Anterior cingulate cortex (tissue), 58 donors: Measurements from ENCODE around the gene PARD3.
A peak's percentile ranks its signal among the peaks of the same experiment; 100 is the strongest.
"Not testable (repeated sequence)": the region's sequence is repeated elsewhere in the genome, so short reads cannot be mapped to it uniquely, and the experiment has no call there.

Source experiments
- DNase-seq, 58 donors: peaks; one replicate each; lab custom pipeline; 2025; lab: John Stamatoyannopoulos, UW

The PARD3 gene

GRCh38 chr10:34815185-34816084 lies at the start of gene PARD3:
PARD3 (minus strand) TSS chr10:34815296; CDS start chr10:34814995, 301 bp downstream.
- DNase-seq = peak in 39 of 58 donors; percentile 7 to 68 (median 35)

- DNase-seq = peak in 1 of 58 donors; percentile 11
These were observed 49.3 kb upstream of the PARD3 start for GRCh38 chr10:34864149-34865067.

- DNase-seq = no peak
These were observed 47.8 kb upstream of the PARD3 start for GRCh38 chr10:34862892-34863291.

- peak in 4 of 58 donors; percentile 1 to 15 (median 5) for DNase-seq
These were observed 46.4 kb upstream of the PARD3 start for GRCh38 chr10:34861293-34862021.

GRCh38 chr10:34859170-34859569 lies 44.1 kb upstream of the PARD3 start:
- DNase-seq = no peak

- DNase-seq = no peak
These were observed 42.9 kb upstream of the PARD3 start for GRCh38 chr10:34858003-34858402.

- peak in 36 of 58 donors; percentile 1 to 72 (median 17) for DNase-seq
These were observed 39.1 kb upstream of the PARD3 start for GRCh38 chr10:34854147-34854601.

- peak in 10 of 58 donors; percentile 1 to 31 (median 5) for DNase-seq
These were observed 38.3 kb upstream of the PARD3 start for GRCh38 chr10:34853357-34853756.

GRCh38 chr10:34850558-34850957 lies 35.5 kb upstream of the PARD3 start:
- no peak for DNase-seq

GRCh38 chr10:34850036-34850435 lies 34.9 kb upstream of the PARD3 start:
- DNase-seq = no peak

- DNase-seq = no peak
These were observed 30.0 kb upstream of the PARD3 start for GRCh38 chr10:34845070-34845469.

GRCh38 chr10:34844448-34844847 lies 29.4 kb upstream of the PARD3 start:
- no peak for DNase-seq

GRCh38 chr10:34843470-34843869 lies 28.4 kb upstream of the PARD3 start:
- DNase-seq = not testable (repeated sequence)

- no peak for DNase-seq
These were observed 23.3 kb upstream of the PARD3 start for GRCh38 chr10:34838366-34838900.

- DNase-seq = no peak
These were observed 20.9 kb upstream of the PARD3 start for GRCh38 chr10:34835908-34836508.

- DNase-seq = no peak
These were observed 19.2 kb upstream of the PARD3 start for GRCh38 chr10:34834274-34834673.

GRCh38 chr10:34830217-34830822 lies 15.2 kb upstream of the PARD3 start:
- no peak for DNase-seq

- no peak for DNase-seq
These were observed 12.0 kb upstream of the PARD3 start for GRCh38 chr10:34826857-34827766.
